Breast epithelium (tissue), 4 donors: ENCODE results near the gene PPP2R3A. TPM values are rescaled to one million over a fixed set of nuclear protein-coding genes. Genes with fewer than 3 reads are reported as not detected.
"Not testable (repeated sequence)": the region's sequence is repeated elsewhere in the genome, so short reads cannot be mapped to it uniquely, and the experiment has no call there.

Experiments used
- DNase-seq, 2 donors: peaks; one replicate each; pipeline ENCODE4 v3.0.0-alpha.2; 2019; ENCODE audit warnings: low spot score in 2 of 2
- H3K27ac ChIP-seq, 2 donors: fragments of 200-600 bp; sonication (generic) in 1 of 2; one replicate each; pipeline ENCODE4 v1.5.1; 2016 to 2019; ENCODE audit warnings: mild to moderate bottlenecking in 1 of 2
- H3K27me3 ChIP-seq, 2 donors: fragments of 200-600 bp; sonication (generic) in 1 of 2; one replicate each; pipeline versions ENCODE4 v1.5.1 to v1.6.0; 2017 to 2019; ENCODE audit warnings: control low read depth in 1 of 2, mild to moderate bottlenecking in 1 of 2
- H3K36me3 ChIP-seq: fragments of 200-600 bp; one replicate; pipeline ENCODE4 v1.5.1; 2019
- H3K4me1 ChIP-seq, 2 donors: fragments of 200-600 bp; sonication (generic); one replicate each; pipeline ENCODE4 v1.5.1; 2016 to 2019; ENCODE audit warnings: control low read depth in 1 of 2
- H3K4me3 ChIP-seq, 3 donors: fragments of 200-600 bp; sonication (generic); 1 replicate in 2 of 3; 2 replicates in 1 of 3; pipeline ENCODE4 v1.5.1; 2016 to 2019; ENCODE audit warnings: mild to moderate bottlenecking in 3 of 3, moderate library complexity in 2 of 3
- H3K9me3 ChIP-seq, 2 donors: fragments of 200-600 bp; sonication (generic) in 1 of 2; one replicate each; pipeline ENCODE4 v1.5.1; 2016 to 2019; ENCODE audit warnings: control low read depth in 1 of 2
- CTCF ChIP-seq, 3 donors: fragments of 450-650 bp; IDR thresholded peaks; one replicate each; pipeline ENCODE4 v1.5.1; 2016 to 2017; ENCODE audit warnings: antibody characterized with exemption in 3 of 3, mild to moderate bottlenecking in 3 of 3, moderate library complexity in 3 of 3
- POLR2A ChIP-seq: fragments of 450-650 bp; IDR thresholded peaks from one replicate; pipeline ENCODE4 v1.6.1; 2016; ENCODE audit warnings: antibody characterized with exemption, mild to moderate bottlenecking, moderate library complexity
- POLR2AphosphoS5 ChIP-seq, 3 donors: sonication (generic); formaldehyde crosslinking; IDR thresholded peaks; one replicate each; pipeline ENCODE4 v1.6.1; 2017; ENCODE audit warnings: antibody characterized with exemption in 3 of 3
- intact Hi-C: fragments of 100-400 bp; cut with DNase I; formaldehyde crosslinking; loops from one replicate; pipeline ENCODE4 v1.15.1; 2023; ENCODE audit warnings: low total_unique reads
- total RNA-seq, 3 donors: library from RNA; depleted of rRNA; stranded (reverse); fragments of >200 nt; gene quantifications; one replicate each; pipeline ENCODE4 v1.1.0, GENCODE V29; 2016

The PPP2R3A gene
- total RNA-seq, 3 donors from 2014 or later = 10.4 to 43.6 (median 20.6) TPM

GRCh38 chr3:136152176-136152843 lies 186.8 kb downstream of the PPP2R3A start:
- no peaks in the 10 kb centered on the region for H3K36me3 ChIP-seq
- no peaks in the 10 kb centered on the region for H3K27me3 ChIP-seq
- no peak for TF ChIP-seq CTCF (IDR thresholded peaks at IDR 0.05)
- no peak for TF ChIP-seq POLR2A
- TF ChIP-seq POLR2AphosphoS5 (IDR thresholded peaks at IDR 0.05) = no peak
- no peaks in the 10 kb centered on the region for H3K9me3 ChIP-seq
- intact Hi-C loops = no loop called here
- no peak overlapping the region for H3K4me3 ChIP-seq
- H3K27ac ChIP-seq = no peak overlapping the region
- no peak for DNase-seq
- peaks cover 0 to 2% of the 10 kb centered on the region in 2 donors for H3K4me1 ChIP-seq

GRCh38 chr3:136152963-136153362 lies 187.4 kb downstream of the PPP2R3A start:
- Histone ChIP-seq H3K36me3 (no peaks in the 10 kb centered on the region), H3K4me1 (peaks cover 0 to 2% of the 10 kb centered on the region in 2 donors), H3K4me3 (no peak overlapping the region), H3K27ac (no peak overlapping the region), H3K9me3 (no peaks in the 10 kb centered on the region), H3K27me3 (no peaks in the 10 kb centered on the region)
- no peak for DNase-seq
- TF ChIP-seq POLR2AphosphoS5 (IDR thresholded peaks at IDR 0.05) = no peak
- no peak for TF ChIP-seq POLR2A
- no peak for TF ChIP-seq CTCF (IDR thresholded peaks at IDR 0.05)
- intact Hi-C loops = no loop called here

- intact Hi-C loops = no loop called here
- TF ChIP-seq POLR2A (no peak), CTCF (IDR thresholded peaks at IDR 0.05) (no peak), POLR2AphosphoS5 (IDR thresholded peaks at IDR 0.05) (no peak)
- DNase-seq = no peak
- H3K27ac ChIP-seq = no peak overlapping the region
- H3K27me3 ChIP-seq = no peaks in the 10 kb centered on the region
- H3K4me3 ChIP-seq = no peak overlapping the region
- peaks cover 0 to 10% of the 10 kb centered on the region in 2 donors for H3K4me1 ChIP-seq
- H3K36me3 ChIP-seq = no peaks in the 10 kb centered on the region
- no peaks in the 10 kb centered on the region for H3K9me3 ChIP-seq
Measured at GRCh38 chr3:136161516-136161915, 196.0 kb downstream of the PPP2R3A start.

GRCh38 chr3:136162322-136162721 lies 196.8 kb downstream of the PPP2R3A start:
- Histone ChIP-seq H3K9me3 (no peaks in the 10 kb centered on the region), H3K4me1 (peaks cover 0 to 10% of the 10 kb centered on the region in 2 donors), H3K27ac (no peak overlapping the region), H3K4me3 (no peak overlapping the region), H3K36me3 (no peaks in the 10 kb centered on the region), H3K27me3 (no peaks in the 10 kb centered on the region)
- TF ChIP-seq CTCF (IDR thresholded peaks at IDR 0.05) = no peak
- intact Hi-C loops = no loop called here
- no peak for DNase-seq

GRCh38 chr3:136163607-136164006 lies 198.1 kb downstream of the PPP2R3A start:
- peak overlapping the region in 1 of 2 donors; percentile 41 for H3K27ac ChIP-seq
- H3K4me3 ChIP-seq, H3K9me3 ChIP-seq, H3K36me3 ChIP-seq, DNase-seq, intact Hi-C loops, H3K4me1 ChIP-seq, H3K27me3 ChIP-seq: not testable (repeated sequence)

- no peak for TF ChIP-seq POLR2A
- TF ChIP-seq CTCF (IDR thresholded peaks at IDR 0.05) = no peak
- TF ChIP-seq POLR2AphosphoS5 (IDR thresholded peaks at IDR 0.05) = no peak
- no peak overlapping the region for H3K4me3 ChIP-seq
- H3K27me3 ChIP-seq = no peaks in the 10 kb centered on the region
- intact Hi-C loops = no loop called here
- no peak for DNase-seq
- H3K9me3 ChIP-seq = no peaks in the 10 kb centered on the region
- no peak overlapping the region for H3K27ac ChIP-seq
- no peaks in the 10 kb centered on the region for H3K36me3 ChIP-seq
- H3K4me1 ChIP-seq = peaks cover 0 to 10% of the 10 kb centered on the region in 2 donors
Measured at GRCh38 chr3:136166507-136166906, 201.0 kb downstream of the PPP2R3A start.

GRCh38 chr3:136168236-136168635 lies 202.7 kb downstream of the PPP2R3A start:
- H3K36me3 ChIP-seq, H3K9me3 ChIP-seq, H3K27ac ChIP-seq, H3K27me3 ChIP-seq, intact Hi-C loops, DNase-seq, H3K4me1 ChIP-seq, H3K4me3 ChIP-seq: not testable (repeated sequence)
